Stimulated activated naive CD8-positive, alpha-beta T cell treated with anti-CD3 and anti-CD28 coated beads, Interleukin-15, Interleukin-2, amounts not matched to agents 100 U/mL and 50 U/mL, for 24 hours (primary cell): ENCODE measurements around the gene SPAG6.
"Not testable (repeated sequence)": the region's sequence is repeated elsewhere in the genome, so short reads cannot be mapped to it uniquely, and the experiment has no call there.

Source experiments
- ATAC-seq: fragments of 150-1000 bp; cut with Tn5 transposase; one replicate; pipeline ENCODE4 v1.10.0; 2021
- DNase-seq: peaks from one replicate; pipeline ENCODE4 v3.0.0; 2021

SPAG6 gene

DNA sequence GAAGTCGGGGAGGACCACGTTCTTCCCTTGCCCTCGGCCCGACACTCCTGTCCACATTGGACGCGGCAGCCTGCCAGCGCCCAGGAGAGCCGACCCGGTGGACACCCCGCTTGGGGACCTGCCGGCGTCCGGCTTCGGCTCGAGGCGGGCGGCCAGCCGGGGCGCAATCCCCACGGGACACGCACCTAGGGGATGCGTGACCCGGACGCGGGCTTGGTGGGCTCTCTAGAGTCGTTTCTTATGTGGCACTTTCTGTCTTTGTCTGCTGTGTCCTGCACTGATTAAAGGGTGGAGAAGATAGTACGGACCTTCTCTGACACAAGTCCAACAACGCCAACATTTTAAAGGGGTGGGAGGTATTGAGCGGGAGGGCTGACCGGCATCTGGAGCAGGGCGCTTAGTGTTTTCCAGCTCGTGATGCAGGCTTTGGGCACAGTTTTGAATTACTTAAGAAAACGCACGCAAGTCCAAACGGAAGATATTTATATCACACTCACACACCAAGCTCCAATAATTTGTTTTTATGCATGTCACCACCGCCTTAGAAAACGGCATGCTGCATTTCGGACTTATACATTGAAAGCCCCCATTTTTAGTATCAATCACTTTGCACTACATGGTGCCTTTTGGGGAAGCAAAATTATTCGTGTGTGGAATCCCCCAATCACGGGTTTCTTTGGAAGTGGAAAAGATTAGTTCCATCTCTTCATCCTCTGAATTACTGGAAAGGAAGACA is 3.9 kb upstream of the SPAG6 start:
- peak; percentile 9 for DNase-seq
- ATAC-seq = no peak

DNA sequence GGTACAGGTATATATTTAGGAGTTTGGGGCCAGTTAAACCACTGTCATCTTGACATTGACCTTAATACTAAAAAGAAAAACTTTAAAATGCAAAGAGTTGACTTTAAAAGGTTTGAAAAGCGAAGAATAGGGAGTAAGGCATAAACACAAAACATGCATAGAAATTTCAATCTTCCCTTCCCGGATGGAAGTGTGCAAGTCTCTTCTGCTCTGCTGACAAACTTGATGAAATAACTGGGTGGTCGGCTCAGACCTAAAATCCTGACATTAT is 3.4 kb upstream of the SPAG6 start:
- no peak for DNase-seq
- no peak for ATAC-seq

DNA sequence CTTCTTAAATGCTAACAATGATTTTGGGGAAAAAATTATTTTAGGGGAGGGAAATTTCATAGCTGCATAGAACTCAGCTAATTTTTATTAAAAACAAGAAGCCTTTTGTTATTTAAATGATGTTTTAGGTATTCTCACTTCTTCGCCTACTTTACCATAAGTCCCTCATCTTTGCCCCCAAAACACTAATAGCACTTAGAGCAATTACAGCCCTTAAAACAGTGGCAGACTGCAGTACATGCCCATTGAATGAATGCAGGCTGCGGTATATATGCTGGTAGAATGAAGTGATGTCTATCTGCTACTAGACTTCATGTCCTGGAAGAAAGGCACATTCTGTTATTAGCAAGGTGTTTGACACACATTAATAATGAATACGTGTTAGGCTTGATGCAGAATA is 2.9 kb upstream of the SPAG6 start:
- ATAC-seq = no peak
- no peak for DNase-seq

DNA sequence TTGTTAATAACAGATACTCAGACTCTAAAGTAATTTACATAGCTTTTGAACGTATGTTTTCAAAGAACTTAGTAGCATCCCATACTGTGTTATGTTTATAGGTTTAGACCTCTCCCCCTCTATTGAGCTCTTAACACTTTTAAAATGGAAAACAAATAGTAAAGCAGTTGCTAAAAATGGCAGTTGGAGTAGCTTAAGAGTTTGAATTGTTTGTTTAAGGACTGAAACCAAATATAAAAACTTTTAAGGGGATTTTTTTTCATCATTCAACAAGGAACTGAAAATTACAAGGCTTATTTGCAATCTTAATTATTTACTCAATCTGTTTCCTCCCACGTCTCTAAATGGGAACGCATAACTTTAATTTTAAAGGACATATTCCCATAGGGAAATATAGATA is 1.6 kb upstream of the SPAG6 start:
- no peak for ATAC-seq
- DNase-seq = no peak

DNA sequence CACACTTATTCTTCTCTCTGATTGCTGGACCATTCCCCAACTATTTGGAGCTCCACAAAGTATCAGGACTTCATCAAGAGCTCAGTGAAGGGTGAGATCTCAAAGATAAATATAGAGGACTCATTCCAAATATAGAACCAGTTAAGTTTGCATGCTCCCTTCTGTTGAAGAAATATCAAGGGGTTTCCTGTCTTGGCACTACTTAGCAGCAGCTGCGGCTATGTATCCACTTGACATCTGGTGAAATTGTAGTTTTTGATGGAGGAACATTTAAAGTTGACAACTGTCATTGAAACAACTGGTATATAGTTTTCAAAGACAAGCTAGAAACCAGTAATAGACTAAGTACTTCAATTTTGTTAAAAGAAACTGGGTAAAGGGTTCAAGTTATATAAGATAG is 1.0 kb upstream of the SPAG6 start:
- DNase-seq (no peak), ATAC-seq (no peak)

DNA sequence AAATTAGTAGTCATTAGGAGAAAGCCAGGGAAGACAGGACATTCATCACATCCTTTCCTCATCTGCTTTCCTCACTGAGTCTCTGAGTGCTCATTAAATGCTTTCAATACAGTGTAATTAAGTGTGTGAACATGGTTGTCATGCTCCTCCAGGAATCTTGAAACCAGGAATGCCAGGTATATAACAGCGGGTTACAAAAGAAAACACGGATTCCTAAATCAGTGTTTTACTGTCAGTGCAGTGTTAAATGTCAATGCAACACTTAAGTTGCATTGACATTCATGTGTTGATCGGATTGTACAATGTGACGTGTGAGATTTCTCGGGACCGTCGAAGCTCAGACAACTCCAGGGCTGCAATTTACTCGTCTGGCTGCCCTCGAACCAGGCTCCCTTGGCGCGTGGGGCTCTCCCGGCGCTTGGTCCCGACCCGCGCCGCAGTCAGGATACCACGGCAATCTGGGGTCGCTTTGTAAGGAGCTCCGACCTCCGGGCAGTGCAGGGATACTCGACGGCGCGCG is 455 bp upstream of the SPAG6 start:
- no peak for DNase-seq
- no peak for ATAC-seq

DNA sequence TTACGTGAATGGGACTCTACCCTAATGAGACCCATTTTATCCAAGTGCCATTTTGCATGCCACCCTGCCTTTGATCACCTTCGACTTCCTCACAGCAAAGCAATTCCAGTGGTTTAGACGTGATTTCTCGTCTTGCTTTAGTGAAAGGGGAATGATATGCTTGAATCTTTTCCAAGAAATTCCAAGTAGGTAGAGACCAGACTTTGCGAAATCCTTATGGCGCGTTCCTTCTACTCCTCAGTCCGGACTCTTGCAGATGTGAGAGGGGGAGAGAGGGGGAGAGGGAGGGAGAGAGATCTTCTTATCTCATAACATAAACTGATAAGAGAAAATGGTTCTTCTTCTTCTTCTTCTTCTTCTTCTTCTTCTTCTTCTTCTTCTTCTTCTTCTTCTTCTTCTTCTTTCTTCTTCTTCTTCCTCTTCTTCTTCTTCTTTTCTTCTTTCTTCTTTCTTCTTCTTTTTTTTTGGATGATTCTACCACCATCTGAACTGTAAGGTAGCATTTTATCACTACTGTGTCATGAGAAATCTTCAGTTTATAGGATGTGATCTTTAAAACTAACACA is 883 bp downstream of the SPAG6 start:
- no peak for ATAC-seq
- no peak for DNase-seq

DNA sequence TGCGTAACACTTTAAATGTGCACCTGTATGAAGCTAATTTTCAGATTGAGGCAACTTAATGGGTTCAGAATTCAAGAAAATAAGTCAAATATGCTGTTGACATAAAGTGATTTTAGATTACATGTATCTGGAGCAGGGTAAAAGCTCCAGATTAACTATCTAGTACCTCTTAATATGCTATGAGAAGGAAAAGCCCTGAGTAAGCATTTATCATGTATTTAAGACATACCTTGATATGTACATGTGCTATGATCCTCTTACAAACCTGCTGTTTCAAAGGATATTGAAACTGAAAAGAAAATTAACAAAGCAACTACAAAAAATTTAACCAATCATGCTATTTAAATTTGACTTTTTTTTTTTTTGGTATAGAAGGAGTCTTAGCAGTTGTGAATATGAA is 4.5 kb downstream of the SPAG6 start:
- DNase-seq (no peak), ATAC-seq (no peak)

DNA sequence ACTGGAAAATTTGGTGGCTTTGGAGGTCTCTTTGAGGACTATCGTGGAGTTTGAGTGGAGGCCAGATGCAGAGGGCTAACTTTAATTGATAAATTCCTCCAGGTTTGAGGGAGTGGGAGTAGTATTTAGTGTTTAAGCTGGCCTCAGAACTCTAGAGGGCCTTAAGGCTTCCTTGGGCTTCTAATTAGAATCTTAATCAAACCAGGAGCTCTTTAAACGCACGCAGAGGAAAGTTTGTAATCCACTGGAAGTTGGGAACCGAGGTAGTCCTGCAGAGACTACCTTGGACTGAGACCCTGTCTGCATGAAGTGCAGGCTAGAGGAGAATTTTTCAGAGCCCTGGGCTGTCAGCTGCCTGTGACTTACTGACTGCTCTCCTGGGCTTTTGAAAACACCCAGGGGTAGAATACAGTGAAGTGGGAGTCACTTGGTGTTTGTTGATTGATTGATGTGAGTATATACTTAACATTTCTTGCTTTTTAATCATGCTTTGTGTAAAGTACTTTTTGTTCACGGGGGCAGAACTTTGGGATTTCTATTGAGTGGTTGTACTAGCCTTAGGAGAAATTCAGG is 5.9 kb downstream of the SPAG6 start:
- no peak for DNase-seq
- ATAC-seq = no peak

DNA sequence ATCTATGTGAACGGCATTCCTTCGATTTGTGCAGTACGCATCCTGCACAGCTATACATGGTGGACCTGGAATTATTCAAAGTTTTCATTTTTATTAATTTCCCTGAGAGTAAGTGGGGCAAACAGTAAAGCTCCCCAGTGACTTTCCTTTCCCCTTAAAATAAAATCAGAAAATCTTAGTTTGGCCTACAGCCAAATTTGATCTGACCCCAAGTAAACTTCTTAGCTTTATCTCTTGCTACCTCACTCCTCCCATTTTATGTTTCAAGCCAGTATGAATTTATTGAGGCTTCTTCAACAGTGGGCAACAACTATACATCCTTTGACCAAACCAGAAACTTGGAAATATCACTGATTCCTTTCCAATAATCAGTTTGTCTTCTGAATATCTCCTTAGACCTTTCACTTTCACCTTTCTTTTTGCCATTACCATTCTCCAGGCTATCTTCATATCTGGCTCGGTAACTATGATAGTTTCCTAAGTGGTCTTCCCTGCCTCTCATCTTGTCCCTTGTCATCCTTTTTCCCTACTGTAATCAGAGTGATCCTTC is 11.1 kb downstream of the SPAG6 start:
- ATAC-seq (no peak), DNase-seq (no peak)

DNA sequence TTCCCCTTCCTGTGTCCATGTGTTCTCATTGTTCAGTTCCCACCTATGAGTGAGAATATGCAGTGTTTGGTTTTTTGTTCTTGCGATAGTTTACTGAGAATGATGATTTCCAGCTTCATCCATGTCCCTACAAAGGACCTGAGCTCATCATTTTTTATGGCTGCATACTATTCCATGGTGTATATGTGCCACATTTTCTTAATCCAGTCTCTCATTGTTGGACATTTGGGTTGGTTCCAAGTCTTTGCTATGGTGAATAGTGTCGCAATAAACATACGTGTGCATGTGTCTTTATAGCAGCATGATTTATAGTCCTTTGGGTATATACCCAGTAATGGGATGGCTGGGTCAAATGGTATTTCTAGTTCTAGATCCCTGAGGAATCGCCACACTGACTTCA is 12.5 kb downstream of the SPAG6 start:
- not testable (repeated sequence) for DNase-seq, ATAC-seq

DNA sequence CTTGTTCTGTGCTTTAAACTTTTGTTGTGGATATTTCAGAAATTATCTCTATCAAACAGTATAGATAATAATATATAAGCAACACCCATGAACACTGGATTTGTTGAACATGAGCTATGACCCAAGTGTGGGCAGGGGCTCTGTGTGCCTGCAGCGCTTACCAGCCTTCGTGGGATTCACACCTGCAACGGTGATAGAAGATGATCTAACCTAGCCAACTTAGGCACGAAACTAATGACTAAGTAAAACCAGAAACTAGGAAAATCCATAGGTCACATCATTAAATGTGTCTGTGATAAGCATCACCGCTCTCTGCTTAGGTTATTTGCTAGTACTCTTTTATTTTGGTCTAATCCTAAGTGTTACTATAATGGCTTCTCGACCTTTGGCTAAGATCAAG is 18.0 kb downstream of the SPAG6 start:
- ATAC-seq (peak; percentile 83), DNase-seq (peak; percentile 44)

DNA sequence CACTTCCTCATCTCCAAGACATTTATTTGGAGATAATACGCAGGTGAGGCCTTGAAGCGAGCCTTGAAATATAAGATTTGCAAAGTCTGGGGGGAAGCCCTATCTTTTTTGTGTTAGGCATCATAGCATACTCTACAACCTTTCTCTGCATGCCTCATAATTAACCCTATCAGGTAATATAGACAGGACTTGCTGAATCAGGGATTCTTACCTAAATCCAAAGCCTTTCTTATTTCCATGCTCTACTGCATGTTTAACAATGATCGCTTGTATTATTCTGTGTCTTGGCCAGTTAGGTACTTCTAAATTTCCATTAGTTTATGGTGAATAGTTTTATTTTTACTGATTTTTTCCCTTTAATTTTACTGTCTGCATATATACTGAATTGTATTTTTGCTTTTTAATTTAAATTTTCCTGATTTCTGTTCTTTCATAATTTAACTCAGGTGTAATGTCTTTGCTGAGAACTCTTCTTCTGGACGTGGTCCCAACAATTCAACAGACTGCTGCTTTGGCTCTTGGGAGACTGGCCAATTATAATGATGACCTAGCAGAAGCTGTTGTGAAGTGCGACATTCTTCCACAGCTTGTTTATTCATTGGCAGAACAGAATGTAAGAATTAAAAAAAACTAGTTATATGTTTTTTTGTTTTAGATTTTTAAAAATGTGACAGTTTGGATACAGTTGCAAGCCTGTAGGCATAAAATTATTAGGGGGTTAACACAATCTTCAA is 19.3 kb downstream of the SPAG6 start:
- no peak for ATAC-seq
- DNase-seq = no peak

DNA sequence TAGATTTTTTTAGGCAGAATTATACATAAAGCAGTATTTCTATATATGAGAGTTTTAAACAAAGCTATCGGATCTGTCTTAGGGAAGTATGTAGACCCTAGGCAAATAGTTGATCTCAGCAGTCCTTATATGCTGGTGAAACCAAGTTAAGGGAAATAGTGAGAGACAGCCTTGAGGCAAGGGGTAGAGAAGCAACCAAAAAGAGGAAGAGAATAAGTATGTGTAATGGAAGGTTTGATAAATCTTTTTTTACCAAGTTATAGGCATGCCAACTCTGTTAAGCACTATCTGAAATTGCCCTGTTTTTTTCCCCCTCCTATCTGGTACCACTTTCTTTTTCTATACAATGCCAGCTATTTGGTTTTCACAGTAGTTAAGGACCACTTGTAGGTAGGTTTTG is 19.9 kb downstream of the SPAG6 start:
- DNase-seq = no peak
- peak; percentile 57 for ATAC-seq

DNA sequence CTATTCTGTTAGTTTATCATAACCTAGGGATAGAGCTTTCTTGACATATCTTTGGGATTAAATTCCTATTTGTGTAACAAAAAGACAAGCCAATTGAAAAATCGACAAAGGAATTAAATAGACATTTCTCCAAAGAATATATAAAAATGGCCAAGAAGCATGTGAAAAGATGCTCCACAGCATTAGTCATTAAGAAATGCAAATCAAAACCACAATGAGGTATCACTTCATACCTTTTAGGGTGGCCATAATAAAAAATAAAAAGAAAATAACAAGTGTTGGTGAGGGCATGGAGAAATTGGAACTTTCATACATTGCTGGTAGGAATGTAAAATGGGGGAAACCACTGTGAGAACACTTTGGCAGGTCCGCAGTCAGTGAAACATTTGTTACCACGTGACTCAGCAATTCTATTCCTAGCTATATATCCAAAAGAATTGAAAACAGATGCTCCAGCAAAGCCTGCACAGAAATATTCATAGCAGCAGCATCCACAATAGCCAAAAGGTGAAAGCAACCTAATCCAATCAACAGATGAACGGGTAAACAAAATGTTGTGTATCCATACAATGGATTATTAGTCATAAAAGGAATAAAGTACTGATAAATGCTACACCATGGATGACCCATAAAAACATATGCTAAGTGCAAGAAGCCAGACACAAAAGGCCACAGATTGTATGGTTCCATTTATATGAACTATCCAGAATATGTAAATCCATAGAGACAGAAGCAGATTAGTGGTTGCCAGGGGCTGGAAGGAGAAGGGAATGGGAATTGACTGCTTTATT is 20.5 kb downstream of the SPAG6 start:
- ATAC-seq (no peak), DNase-seq (no peak)

DNA sequence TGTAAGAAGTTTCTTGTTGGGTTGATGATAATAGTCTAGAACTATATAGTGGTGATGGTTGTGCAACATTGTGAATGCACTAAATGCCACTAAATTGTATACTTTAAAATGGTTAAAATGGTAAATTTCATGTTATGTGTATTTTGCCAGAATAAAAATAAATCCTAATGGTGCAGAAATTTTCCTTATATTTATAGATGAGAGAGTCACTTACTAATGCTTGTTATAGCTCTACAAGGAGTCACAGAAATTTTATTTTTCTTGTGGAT is 21.1 kb downstream of the SPAG6 start:
- DNase-seq (no peak), ATAC-seq (no peak)

DNA sequence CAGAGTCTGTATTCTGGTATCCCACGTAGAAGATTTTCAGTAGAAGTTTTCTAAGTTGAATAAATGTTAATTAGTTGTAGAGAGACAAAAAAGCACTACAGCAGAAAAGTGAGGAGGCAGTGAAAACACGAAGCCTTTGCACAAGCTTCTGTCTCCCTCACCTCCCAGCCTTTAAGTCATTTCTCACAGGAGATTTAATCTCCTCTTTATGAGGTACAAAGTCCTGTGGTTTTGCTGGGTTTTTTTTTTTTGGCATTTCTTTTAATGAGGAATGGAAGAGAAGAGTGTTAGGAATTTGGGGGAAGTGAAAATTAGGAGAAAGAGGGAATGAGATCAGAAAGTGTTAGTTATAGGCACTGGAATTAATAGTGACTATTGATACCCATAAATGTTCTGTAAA is 21.5 kb downstream of the SPAG6 start:
- no peak for DNase-seq
- no peak for ATAC-seq

DNA sequence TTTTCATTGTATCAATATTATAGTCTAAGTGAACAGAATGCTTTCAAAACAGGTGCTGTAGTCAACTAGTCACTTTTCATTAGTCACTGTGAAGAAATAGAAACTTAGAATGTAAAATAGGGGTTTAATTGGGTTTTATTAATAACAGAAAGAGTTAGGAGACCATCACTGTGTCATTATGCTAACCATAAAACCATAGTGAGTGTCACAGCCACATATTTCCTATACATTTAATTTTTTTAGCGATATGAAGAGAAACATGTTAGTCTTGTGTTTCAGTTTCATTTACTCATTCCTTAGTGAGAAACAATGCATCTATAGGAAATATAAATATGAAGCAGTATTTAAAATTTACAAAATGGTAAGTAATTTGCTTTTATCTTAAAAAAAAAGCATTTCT is 22.2 kb downstream of the SPAG6 start:
- peak; percentile 58 for ATAC-seq
- DNase-seq = no peak

DNA sequence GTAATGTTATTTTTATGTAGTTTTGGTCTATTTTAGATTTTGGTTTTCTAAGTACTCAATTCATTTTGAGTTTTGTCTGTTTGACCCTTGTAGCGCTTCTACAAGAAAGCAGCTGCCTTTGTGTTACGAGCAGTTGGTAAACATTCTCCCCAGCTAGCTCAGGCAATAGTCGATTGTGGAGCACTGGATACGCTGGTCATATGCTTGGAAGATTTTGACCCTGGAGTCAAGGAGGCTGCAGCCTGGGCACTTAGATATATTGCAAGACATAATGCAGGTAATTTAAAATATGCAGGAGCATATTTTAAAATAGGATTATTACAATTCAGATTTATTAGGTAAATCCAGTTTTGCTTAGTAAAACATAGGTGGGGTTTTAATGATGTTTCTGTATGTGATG is 23.1 kb downstream of the SPAG6 start:
- ATAC-seq (no peak), DNase-seq (no peak)

DNA sequence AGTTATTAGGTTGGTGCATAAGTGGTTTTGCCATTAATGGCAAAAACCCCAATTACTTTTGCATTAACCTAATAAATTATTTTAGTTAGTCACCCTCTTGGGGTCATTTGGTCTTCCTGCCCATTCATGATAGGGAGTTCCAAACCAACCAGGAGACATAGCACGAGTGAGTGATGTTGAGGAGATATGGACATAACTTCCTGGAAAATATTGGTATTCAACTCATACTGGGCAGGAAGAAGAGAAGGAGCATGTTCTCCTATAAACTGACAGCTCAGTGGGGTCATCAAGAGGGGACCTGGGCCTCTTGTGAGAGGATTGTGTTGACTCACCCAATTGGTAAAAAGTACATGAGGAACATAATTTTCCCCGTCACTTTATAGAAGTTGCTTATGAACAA is 23.7 kb downstream of the SPAG6 start:
- ATAC-seq (no peak), DNase-seq (no peak)

DNA sequence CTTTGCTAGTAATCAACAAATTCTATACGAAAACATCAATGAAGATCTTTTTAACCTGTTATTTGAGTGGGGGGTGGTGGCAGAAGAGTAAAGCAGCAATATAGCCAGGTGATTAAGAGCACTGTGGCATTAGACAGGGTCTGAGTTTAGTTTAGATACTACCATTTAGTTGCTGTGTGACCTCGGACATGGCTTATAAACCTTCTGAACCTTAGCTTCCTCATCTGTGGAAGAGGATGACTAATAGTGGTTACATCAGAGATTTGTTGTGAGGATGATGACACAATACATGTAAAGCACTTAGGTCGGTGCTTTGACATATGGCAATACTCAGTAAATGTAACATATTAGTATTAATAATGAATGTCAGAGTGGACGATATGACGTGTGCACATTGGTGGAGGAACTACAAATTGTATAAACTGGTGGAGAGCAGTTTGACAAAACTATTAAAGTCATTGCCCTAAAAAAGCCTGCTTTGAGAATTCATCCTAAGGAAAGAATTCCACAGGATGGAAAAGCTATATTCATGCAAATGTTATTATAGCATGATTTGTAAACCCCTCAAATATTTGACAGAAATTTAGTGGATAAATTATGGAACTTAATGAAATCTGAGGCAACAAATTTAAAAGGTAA is 24.3 kb downstream of the SPAG6 start:
- ATAC-seq = peak; percentile 50
- DNase-seq = no peak

DNA sequence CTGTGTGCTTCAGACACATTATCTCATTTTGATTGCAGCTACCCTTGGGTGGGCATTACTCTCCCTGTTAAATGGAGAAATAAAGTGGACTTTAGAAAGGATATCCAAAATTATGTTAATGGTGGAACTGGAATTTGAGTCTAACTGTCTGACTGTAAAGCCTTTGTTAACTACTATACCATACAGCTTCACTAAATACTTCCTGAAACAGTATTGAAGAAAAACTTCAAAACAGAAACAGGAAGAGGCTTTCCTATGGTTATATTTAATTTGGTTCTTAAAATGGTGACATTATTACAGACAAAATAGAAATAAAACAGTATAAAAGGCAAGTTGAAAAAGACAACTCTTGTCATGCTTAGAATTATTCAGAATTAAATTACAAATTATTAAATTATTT is 25.0 kb downstream of the SPAG6 start:
- no peak for ATAC-seq
- no peak for DNase-seq
